GM21390 (cell line): ENCODE results near the gene ADGRG3.
"Not testable (repeated sequence)": the region's sequence is repeated elsewhere in the genome, so short reads cannot be mapped to it uniquely, and the experiment has no call there.

Experiments
- ATAC-seq: cut with Tn5 transposase; IDR thresholded peaks from one replicate; pipeline ENCODE4 v1.9.1; 2021; ENCODE audit not compliant: unreplicated experiment

ADGRG3 gene

GRCh38 chr16:57712569-57712968 is 44.5 kb downstream of the ADGRG3 start:
- ATAC-seq: not testable (repeated sequence)

GRCh38 chr16:57713596-57713995 is 45.5 kb downstream of the ADGRG3 start:
- ATAC-seq: no peak

- no peak for ATAC-seq
Measured at GRCh38 chr16:57714047-57714446, 45.9 kb downstream of the ADGRG3 start.

GRCh38 chr16:57720142-57720575 is 52.1 kb downstream of the ADGRG3 start:
- no peak for ATAC-seq

- no peak for ATAC-seq
Measured at GRCh38 chr16:57721356-57722209, 53.5 kb downstream of the ADGRG3 start.

GRCh38 chr16:57722210-57722499 is 54.0 kb downstream of the ADGRG3 start:
- ATAC-seq: no peak

- no peak for ATAC-seq
Measured at GRCh38 chr16:57722651-57723050, 54.5 kb downstream of the ADGRG3 start.

GRCh38 chr16:57723170-57723569 is 55.1 kb downstream of the ADGRG3 start:
- ATAC-seq: no peak

- no peak for ATAC-seq
Measured at GRCh38 chr16:57724531-57724930, 56.4 kb downstream of the ADGRG3 start.

GRCh38 chr16:57725151-57725550 is 57.0 kb downstream of the ADGRG3 start:
- no peak for ATAC-seq

GRCh38 chr16:57725554-57725953 is 57.4 kb downstream of the ADGRG3 start:
- no peak for ATAC-seq

- ATAC-seq: no peak
Measured at GRCh38 chr16:57725976-57726375, 57.9 kb downstream of the ADGRG3 start.

GRCh38 chr16:57726433-57726947 is 58.4 kb downstream of the ADGRG3 start:
- ATAC-seq: no peak

- ATAC-seq: no peak
Measured at GRCh38 chr16:57727610-57728009, 59.5 kb downstream of the ADGRG3 start.

GRCh38 chr16:57728336-57729181 is 60.5 kb downstream of the ADGRG3 start:
- ATAC-seq: no peak

- no peak for ATAC-seq
Measured at GRCh38 chr16:57729182-57729484, 61.0 kb downstream of the ADGRG3 start.

GRCh38 chr16:57729852-57730251 is 61.7 kb downstream of the ADGRG3 start:
- ATAC-seq: not testable (repeated sequence)

GRCh38 chr16:57730771-57731730 is 62.9 kb downstream of the ADGRG3 start:
- no peak for ATAC-seq

- no peak for ATAC-seq
Measured at GRCh38 chr16:57732037-57732436, 63.9 kb downstream of the ADGRG3 start.

- ATAC-seq: no peak
Measured at GRCh38 chr16:57732714-57733113, 64.6 kb downstream of the ADGRG3 start.
